Activated B cell treated with CpG ODN at 0.5 μM for 24 hours (primary cell): ENCODE results near the gene SEC61A2. TPM values are rescaled to one million over a fixed set of nuclear protein-coding genes. Genes with fewer than 3 reads are reported as not detected.

Source experiments
- ATAC-seq: fragments of 200-7000 bp; cut with Tn5 transposase; one replicate; pipeline ENCODE4 v1.10.0; 2021; ENCODE audit warnings: low read depth, mild to moderate bottlenecking, moderate library complexity
- CTCF ChIA-PET: fragments of 350-600 bp; sonication (Branson Sonifier 250); formaldehyde crosslinking; loops from one replicate; lab custom pipeline; 2021; ENCODE audit warnings: antibody characterized with exemption; lab: Charles Lee
- POLR2A ChIA-PET: fragments of 350-600 bp; sonication (Branson Sonifier 250); formaldehyde crosslinking; loops from one replicate; lab custom pipeline; 2021; ENCODE audit warnings: antibody characterized with exemption; lab: Charles Lee
- DNase-seq: peaks from one replicate; pipeline ENCODE4 v3.0.0; 2022
- H3K27ac Mint-ChIP-seq: one replicate; pipeline ENCODE4 v1.8.0; 2020; ENCODE audit warnings: mixed read lengths
- H3K27me3 Mint-ChIP-seq: one replicate; pipeline ENCODE4 v1.8.0; 2021; ENCODE audit warnings: mixed read lengths
- H3K36me3 Mint-ChIP-seq: one replicate; pipeline ENCODE4 v1.8.0; 2021; ENCODE audit warnings: low read depth, mixed read lengths
- H3K4me1 Mint-ChIP-seq: one replicate; pipeline ENCODE4 v1.8.0; 2021; ENCODE audit warnings: mixed read lengths
- H3K4me3 Mint-ChIP-seq: one replicate; pipeline ENCODE4 v1.8.0; 2020; ENCODE audit warnings: mild to moderate bottlenecking, mixed read lengths
- H3K9me3 Mint-ChIP-seq: one replicate; pipeline ENCODE4 v1.8.0; 2020; ENCODE audit warnings: mixed read lengths
- CTCF ChIP-seq: fragments of 200-600 bp; IDR thresholded peaks from one replicate; pipeline ENCODE4 v1.8.0; 2022; ENCODE audit warnings: antibody characterized with exemption, mild to moderate bottlenecking
- intact Hi-C: fragments of 100-400 bp; cut with micrococcal nuclease; formaldehyde crosslinking; loops from one replicate; pipeline ENCODE4 v1.15.1; 2024
- total RNA-seq: library from RNA; stranded (reverse); gene quantifications from 2 replicates; pipeline ENCODE4 v1.2.3, GENCODE V29; 2022

The SEC61A2 gene
- total RNA-seq, 1 donor from 2014 or later: 20.8 TPM

DNA sequence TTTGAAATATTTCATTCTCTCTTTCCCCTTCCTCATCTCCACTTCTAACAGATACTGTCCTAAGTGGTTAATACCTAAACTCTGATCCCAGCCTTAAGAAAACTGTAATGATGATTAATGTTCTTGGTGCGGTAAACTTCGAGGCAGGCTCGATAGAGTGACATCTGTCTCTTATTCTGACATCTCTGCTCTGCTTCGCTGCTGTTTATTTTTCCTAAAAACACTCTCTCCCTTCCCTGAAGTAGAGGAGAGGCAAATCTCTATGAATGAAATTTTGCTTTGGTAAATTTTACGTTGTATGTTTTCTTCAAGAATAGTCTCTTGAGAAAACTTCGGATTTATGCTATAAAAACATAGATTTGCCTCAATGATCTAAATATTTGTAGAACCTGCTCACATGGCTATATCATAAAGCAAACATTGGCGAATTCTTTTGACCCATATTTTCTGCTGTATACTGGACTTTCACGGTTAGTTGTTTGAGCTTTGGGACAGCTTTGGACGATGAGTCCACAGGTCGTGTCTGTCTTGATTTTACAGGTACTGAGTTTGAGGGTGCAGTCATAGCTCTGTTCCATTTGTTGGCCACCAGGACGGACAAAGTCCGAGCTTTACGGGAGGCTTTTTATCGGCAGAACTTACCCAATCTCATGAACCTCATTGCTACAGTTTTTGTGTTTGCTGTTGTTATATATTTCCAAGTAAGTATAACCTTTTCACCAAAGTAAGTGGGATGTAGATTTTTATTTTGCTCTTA lies 27.1 kb downstream of the SEC61A2 start:
- Mint-ChIP-seq H3K4me3 (no peak overlapping the region), H3K27ac (no peak overlapping the region), H3K9me3 (no peaks in the 10 kb centered on the region), H3K36me3 (peaks cover 65% of the 10 kb centered on the region), H3K4me1 (no peaks in the 10 kb centered on the region), H3K27me3 (no peaks in the 10 kb centered on the region)
- no peak for ATAC-seq
- no peak for DNase-seq
- ChIA-PET CTCF (no interaction called here), POLR2A (no interaction called here)
- TF ChIP-seq CTCF: no peak
- intact Hi-C loops: no loop called here

DNA sequence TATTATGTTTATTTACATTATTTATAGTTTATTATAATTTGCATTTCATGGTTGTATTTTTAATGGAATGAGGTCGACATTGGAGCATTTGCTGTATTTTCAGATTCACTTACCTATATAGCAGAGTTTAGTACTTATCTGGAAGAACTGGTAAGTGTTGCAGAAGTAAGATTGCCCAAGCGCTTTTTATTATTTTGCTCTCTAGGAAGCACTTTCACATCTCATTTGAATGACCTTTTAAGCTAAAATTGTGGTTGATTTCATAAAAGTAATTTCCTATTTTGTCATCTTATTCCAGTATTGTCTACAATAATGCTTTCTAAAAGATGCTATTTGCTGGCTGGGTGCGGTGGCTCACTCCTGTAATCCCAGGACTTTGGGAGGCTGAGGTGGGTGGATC lies 28.6 kb downstream of the SEC61A2 start:
- no peak overlapping the region for H3K27ac Mint-ChIP-seq
- CTCF ChIA-PET: no interaction called here

GRCh38 chr10:12160664-12161063 lies 31.2 kb downstream of the SEC61A2 start:
- ChIA-PET POLR2A (interaction anchor here (0.6 kb wide), 1 partner anchor 301 kb away, joined by 3 read pairs; no protein-coding TSS in a partner anchor), CTCF (no interaction called here)
- intact Hi-C loops: no loop called here
- no peak for TF ChIP-seq CTCF
- Mint-ChIP-seq H3K36me3 (peaks cover 73% of the 10 kb centered on the region), H3K4me1 (no peaks in the 10 kb centered on the region), H3K27ac (no peak overlapping the region), H3K9me3 (no peaks in the 10 kb centered on the region), H3K4me3 (no peak overlapping the region), H3K27me3 (no peaks in the 10 kb centered on the region)
- ATAC-seq (no peak), DNase-seq (no peak)

More for the DNA sequence above, 28.6 kb downstream of the SEC61A2 start:
- ATAC-seq (no peak), DNase-seq (no peak)
- intact Hi-C loops: no loop called here
- H3K4me3 Mint-ChIP-seq: no peak overlapping the region
- H3K9me3 Mint-ChIP-seq: no peaks in the 10 kb centered on the region
- H3K27me3 Mint-ChIP-seq: no peaks in the 10 kb centered on the region
- no peak for TF ChIP-seq CTCF
- no peaks in the 10 kb centered on the region for H3K4me1 Mint-ChIP-seq
- POLR2A ChIA-PET: no interaction called here
- peaks cover 70% of the 10 kb centered on the region for H3K36me3 Mint-ChIP-seq

DNA sequence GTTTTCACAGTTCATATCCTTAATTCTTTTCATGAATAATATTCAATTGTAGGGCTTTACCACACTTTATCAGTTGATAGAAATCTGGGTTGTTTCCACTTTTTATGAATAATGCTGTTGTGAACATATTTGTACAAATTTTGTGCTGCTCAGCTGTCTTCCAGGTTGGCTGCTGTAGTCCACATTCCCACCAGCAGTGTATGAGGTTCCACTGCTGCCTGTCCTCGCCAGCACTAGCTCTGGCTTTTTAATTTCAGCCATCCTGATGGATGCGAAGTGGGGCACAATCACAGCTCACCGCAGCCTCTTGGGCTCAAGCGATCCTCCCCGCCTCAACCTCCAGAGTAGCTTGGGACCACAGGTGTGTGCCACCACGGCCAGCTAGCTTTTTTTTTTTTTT lies 33.5 kb downstream of the SEC61A2 start:
- POLR2A ChIA-PET: no interaction called here
- H3K36me3 Mint-ChIP-seq: peaks cover 77% of the 10 kb centered on the region
- no peaks in the 10 kb centered on the region for H3K9me3 Mint-ChIP-seq
- CTCF ChIA-PET: no interaction called here
- no peaks in the 10 kb centered on the region for H3K4me1 Mint-ChIP-seq
- intact Hi-C loops: no loop called here
- DNase-seq (no peak), ATAC-seq (no peak)
- H3K27ac Mint-ChIP-seq: no peak overlapping the region
- TF ChIP-seq CTCF: no peak
- H3K4me3 Mint-ChIP-seq: no peak overlapping the region
- H3K27me3 Mint-ChIP-seq: no peaks in the 10 kb centered on the region

GRCh38 chr10:12164085-12164484 lies 34.6 kb downstream of the SEC61A2 start:
- peaks cover 75% of the 10 kb centered on the region for H3K36me3 Mint-ChIP-seq
- intact Hi-C loops: no loop called here
- POLR2A ChIA-PET: no interaction called here
- no peaks in the 10 kb centered on the region for H3K27me3 Mint-ChIP-seq
- TF ChIP-seq CTCF: no peak
- H3K4me1 Mint-ChIP-seq: no peaks in the 10 kb centered on the region
- no peak for ATAC-seq
- no peak overlapping the region for H3K27ac Mint-ChIP-seq
- CTCF ChIA-PET: no interaction called here
- no peak overlapping the region for H3K4me3 Mint-ChIP-seq
- no peaks in the 10 kb centered on the region for H3K9me3 Mint-ChIP-seq
- no peak for DNase-seq
